Measurements from ENCODE around the gene GCKR. TPM values are rescaled to one million over a fixed set of nuclear protein-coding genes. Genes with fewer than 3 reads are reported as not detected.
A peak's percentile ranks its signal among the peaks of the same experiment; 100 is the strongest.

Gene GCKR, protein sequence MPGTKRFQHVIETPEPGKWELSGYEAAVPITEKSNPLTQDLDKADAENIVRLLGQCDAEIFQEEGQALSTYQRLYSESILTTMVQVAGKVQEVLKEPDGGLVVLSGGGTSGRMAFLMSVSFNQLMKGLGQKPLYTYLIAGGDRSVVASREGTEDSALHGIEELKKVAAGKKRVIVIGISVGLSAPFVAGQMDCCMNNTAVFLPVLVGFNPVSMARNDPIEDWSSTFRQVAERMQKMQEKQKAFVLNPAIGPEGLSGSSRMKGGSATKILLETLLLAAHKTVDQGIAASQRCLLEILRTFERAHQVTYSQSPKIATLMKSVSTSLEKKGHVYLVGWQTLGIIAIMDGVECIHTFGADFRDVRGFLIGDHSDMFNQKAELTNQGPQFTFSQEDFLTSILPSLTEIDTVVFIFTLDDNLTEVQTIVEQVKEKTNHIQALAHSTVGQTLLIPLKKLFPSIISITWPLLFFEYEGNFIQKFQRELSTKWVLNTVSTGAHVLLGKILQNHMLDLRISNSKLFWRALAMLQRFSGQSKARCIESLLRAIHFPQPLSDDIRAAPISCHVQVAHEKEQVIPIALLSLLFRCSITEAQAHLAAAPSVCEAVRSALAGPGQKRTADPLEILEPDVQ
- total RNA-seq (7.2 and 7.4 TPM in 2 replicates), polyA plus RNA-seq (7.6 and 8.7 TPM in 2 replicates)

DNA sequence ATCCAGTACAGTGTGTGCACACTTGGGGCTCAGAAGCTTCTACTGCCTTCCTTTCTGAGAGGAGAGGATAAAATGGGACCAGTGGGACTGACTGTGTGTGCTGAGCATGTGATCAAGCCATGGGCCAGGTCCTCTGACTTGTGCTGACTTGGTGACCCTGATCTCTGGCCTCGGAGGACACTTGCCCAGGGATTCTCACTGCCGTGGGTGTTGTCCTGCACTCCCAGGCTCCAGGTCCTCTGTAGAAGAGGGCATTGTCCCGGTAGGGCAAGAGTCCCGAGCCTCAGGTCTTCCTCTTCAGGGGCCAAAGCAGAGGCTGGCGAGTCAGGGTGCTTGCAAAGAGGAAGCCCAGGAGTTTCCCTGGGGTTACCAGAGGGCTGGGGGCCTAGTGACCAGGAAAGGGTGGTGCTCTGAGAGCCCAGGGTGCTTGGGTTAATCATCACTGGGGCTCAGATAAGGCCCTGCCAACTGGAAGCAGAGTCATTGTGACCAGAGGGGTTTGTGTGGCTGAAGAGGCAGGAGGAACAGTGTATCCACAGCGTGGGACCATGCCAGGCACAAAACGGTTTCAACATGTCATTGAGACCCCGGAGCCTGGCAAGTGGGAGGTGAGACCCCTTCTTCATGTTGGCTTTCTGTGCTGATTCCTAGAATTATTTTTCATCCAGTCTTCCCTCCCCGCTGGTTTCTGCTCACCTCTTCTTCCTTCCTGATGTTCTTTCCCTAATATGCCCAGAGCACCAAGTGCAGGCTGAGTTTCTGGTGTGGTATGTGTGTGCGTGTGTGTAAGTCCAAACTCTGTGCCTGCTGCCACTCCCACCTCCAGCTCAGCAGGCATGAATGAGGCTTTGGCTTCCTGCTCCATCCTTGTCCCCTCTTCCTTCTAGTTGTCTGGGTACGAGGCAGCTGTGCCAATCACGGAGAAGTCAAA lies at the start of gene GCKR:
Gene GCKR, plus strand, starts transcription at position 483 of the 931 bp plus-strand sequence. Its CDS starts 66 bp downstream, at position 549.
- peak; percentile 68 for DNase-seq (ENCODE audit: low spot score)
- TF ChIP-seq EZH2 (IDR thresholded peaks at IDR 0.05; ENCODE audit: borderline replicate concordance): no peak
- no peak for TF ChIP-seq EZH2phosphoT487 (IDR thresholded peaks at IDR 0.05; ENCODE audit: low read depth, severe bottlenecking, unreplicated experiment)
- TF ChIP-seq, protein P1, sequence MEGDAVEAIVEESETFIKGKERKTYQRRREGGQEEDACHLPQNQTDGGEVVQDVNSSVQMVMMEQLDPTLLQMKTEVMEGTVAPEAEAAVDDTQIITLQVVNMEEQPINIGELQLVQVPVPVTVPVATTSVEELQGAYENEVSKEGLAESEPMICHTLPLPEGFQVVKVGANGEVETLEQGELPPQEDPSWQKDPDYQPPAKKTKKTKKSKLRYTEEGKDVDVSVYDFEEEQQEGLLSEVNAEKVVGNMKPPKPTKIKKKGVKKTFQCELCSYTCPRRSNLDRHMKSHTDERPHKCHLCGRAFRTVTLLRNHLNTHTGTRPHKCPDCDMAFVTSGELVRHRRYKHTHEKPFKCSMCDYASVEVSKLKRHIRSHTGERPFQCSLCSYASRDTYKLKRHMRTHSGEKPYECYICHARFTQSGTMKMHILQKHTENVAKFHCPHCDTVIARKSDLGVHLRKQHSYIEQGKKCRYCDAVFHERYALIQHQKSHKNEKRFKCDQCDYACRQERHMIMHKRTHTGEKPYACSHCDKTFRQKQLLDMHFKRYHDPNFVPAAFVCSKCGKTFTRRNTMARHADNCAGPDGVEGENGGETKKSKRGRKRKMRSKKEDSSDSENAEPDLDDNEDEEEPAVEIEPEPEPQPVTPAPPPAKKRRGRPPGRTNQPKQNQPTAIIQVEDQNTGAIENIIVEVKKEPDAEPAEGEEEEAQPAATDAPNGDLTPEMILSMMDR (IDR thresholded peaks at IDR 0.05; ENCODE audit: poor library complexity): no peak
- peak within 1 kb of the TSS; percentile 98 for H3K4me2 ChIP-seq
- 74% methylated on average over 12 of the region's 12 CpGs for WGBS (ENCODE audit: low lambda C conversion rate, missing lambda C conversion rate)
- no peaks in the 10 kb centered on the region for H3K36me3 ChIP-seq (replicated peaks; ENCODE audit: insufficient read depth, low read depth)
- H3K27ac ChIP-seq: peak within 1 kb of the TSS; percentile 64
- H3K4me1 ChIP-seq (ENCODE audit: insufficient read depth): peaks cover 5% of the 10 kb centered on the region
- no peaks in the 10 kb centered on the region for H3K9me3 ChIP-seq (ENCODE audit: low read depth)
- no peak within 1 kb of the TSS for H2AFZ ChIP-seq
- H3K27me3 ChIP-seq: no peaks in the 10 kb centered on the region
- no peaks in the 10 kb centered on the region for H4K20me1 ChIP-seq (ENCODE audit: insufficient read depth, poor library complexity, severe bottlenecking)
- no peak within 1 kb of the TSS for H3K4me3 ChIP-seq
- no peaks in the 10 kb centered on the region for H3K79me2 ChIP-seq
- H3K9me2 ChIP-seq (replicated peaks; ENCODE audit: insufficient read depth): no peaks in the 10 kb centered on the region

DNA sequence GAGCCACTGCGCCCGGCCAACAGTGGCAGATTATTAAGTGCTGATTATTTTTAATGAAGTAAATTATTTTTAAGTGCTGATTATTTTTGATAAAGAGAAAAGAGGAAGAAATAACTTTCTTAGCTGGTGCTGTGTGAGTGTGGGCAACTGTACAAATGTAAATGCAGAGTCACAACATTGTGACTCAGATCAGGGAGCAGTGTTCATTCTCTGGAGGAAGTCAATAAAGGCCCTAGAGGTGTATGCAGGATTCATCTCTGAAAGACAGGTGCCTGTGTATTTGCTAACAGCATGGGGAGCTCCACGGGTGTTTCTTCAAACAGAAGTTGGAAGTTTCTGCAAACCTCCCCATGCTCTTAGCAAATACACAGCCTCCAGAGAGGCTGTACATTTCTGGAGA lies 48.3 kb upstream of the GCKR start:
- no peaks in the 10 kb centered on the region for H3K9me2 ChIP-seq (replicated peaks; ENCODE audit: insufficient read depth)
- no peak overlapping the region for H3K4me2 ChIP-seq
- H3K27ac ChIP-seq: no peak overlapping the region
- H3K27me3 ChIP-seq: no peaks in the 10 kb centered on the region
- DNase-seq (ENCODE audit: low spot score): no peak
- H2AFZ ChIP-seq: no peak overlapping the region
- no peak overlapping the region for H3K4me3 ChIP-seq
- no peaks in the 10 kb centered on the region for H3K79me2 ChIP-seq
- 83% methylated on average over 3 of the region's 3 CpGs for WGBS (ENCODE audit: low lambda C conversion rate, missing lambda C conversion rate)
- no peaks in the 10 kb centered on the region for H3K4me1 ChIP-seq (ENCODE audit: insufficient read depth)
- no peaks in the 10 kb centered on the region for H4K20me1 ChIP-seq (ENCODE audit: insufficient read depth, poor library complexity, severe bottlenecking)
- TF ChIP-seq EZH2 (IDR thresholded peaks at IDR 0.05; ENCODE audit: borderline replicate concordance) (no peak), EZH2phosphoT487 (IDR thresholded peaks at IDR 0.05; ENCODE audit: low read depth, severe bottlenecking, unreplicated experiment) (no peak)
- TF ChIP-seq, protein P1 (IDR thresholded peaks at IDR 0.05; ENCODE audit: poor library complexity): no peak
- no peaks in the 10 kb centered on the region for H3K36me3 ChIP-seq (replicated peaks; ENCODE audit: insufficient read depth, low read depth)
- no peaks in the 10 kb centered on the region for H3K9me3 ChIP-seq (ENCODE audit: low read depth)

DNA sequence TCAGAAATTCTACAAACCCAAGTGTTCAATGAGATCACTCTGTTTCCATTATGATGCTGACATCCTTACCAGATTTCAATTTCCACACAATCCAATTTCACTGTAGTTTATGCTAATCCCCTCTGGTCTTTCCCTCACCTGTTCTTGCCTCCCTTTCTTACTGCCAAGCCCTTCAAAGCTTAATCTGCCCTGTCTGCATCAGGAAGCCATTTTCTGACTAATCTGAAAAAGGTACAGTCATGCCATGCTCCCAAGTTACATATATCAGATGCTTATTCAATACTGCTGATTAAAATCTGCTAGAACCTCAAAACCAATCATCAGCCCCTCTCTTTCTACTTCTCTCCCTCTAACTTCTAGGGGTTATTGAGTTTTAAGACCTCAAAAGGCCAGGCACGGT lies 45.5 kb upstream of the GCKR start:
- WGBS (ENCODE audit: low lambda C conversion rate, missing lambda C conversion rate): 100% methylated on average over 1 of the region's 1 CpG
- Histone ChIP-seq H3K27ac (no peak overlapping the region), H3K4me2 (no peak overlapping the region), H3K9me2 (replicated peaks; ENCODE audit: insufficient read depth) (no peaks in the 10 kb centered on the region), H3K27me3 (no peaks in the 10 kb centered on the region), H4K20me1 (ENCODE audit: insufficient read depth, poor library complexity, severe bottlenecking) (no peaks in the 10 kb centered on the region), H3K4me3 (no peak overlapping the region), H3K9me3 (ENCODE audit: low read depth) (no peaks in the 10 kb centered on the region), H2AFZ (no peak overlapping the region), H3K36me3 (replicated peaks; ENCODE audit: insufficient read depth, low read depth) (no peaks in the 10 kb centered on the region), H3K79me2 (no peaks in the 10 kb centered on the region), H3K4me1 (ENCODE audit: insufficient read depth) (no peaks in the 10 kb centered on the region)
- DNase-seq (ENCODE audit: low spot score): no peak
- no peak for TF ChIP-seq EZH2 (IDR thresholded peaks at IDR 0.05; ENCODE audit: borderline replicate concordance)
- TF ChIP-seq, protein P1 (IDR thresholded peaks at IDR 0.05; ENCODE audit: poor library complexity): no peak
- no peak for TF ChIP-seq EZH2phosphoT487 (IDR thresholded peaks at IDR 0.05; ENCODE audit: low read depth, severe bottlenecking, unreplicated experiment)
